ENCODE results near the gene APELA. TPM values are rescaled to one million over a fixed set of nuclear protein-coding genes. Genes with fewer than 3 reads are reported as not detected.
"Not testable (repeated sequence)": the region's sequence is repeated elsewhere in the genome, so short reads cannot be mapped to it uniquely, and the experiment has no call there.

Gene APELA
- total and polyA plus RNA-seq, 12 donors: not detected

GRCh38 chr4:164904336-164904735, 27.4 kb downstream of the APELA start:
- DNase-seq: no peak
- Histone ChIP-seq H3K27me3 (no peaks in the 10 kb centered on the region), H3K27ac (no peak overlapping the region), H3K4me1 (no peaks in the 10 kb centered on the region), H3K9me3 (no peaks in the 10 kb centered on the region), H3K4me3 (no peak overlapping the region), H3K36me3 (no peaks in the 10 kb centered on the region)
- TF ChIP-seq CTCF (IDR thresholded peaks at IDR 0.05): no peak
- ATAC-seq: no peak
- 73 to 77% methylated on average over 5 of the region's 5 CpGs for WGBS, 2 donors
- intact Hi-C loops (cut with DNase I): no loop called here

- intact Hi-C loops (cut with DNase I): no loop called here
- TF ChIP-seq CTCF (IDR thresholded peaks at IDR 0.05): no peak
- WGBS, 2 donors: 72 to 80% methylated on average over 2 of the region's 2 CpGs
Measured at GRCh38 chr4:164904941-164905340, 28.0 kb downstream of the APELA start.

GRCh38 chr4:164906368-164906767, 29.4 kb downstream of the APELA start:
- no peaks in the 10 kb centered on the region for H3K36me3 ChIP-seq
- WGBS, 2 donors: 41 to 42% methylated on average over 3 of the region's 3 CpGs
- intact Hi-C loops (cut with DNase I): no loop called here

More at GRCh38 chr4:164904941-164905340, 28.0 kb downstream of the APELA start:
- no peaks in the 10 kb centered on the region for H3K27me3 ChIP-seq
- no peak overlapping the region for H3K27ac ChIP-seq
- ATAC-seq: no peak
- H3K4me1 ChIP-seq: no peaks in the 10 kb centered on the region
- H3K9me3 ChIP-seq: peaks cover 0 to 5% (median 0%) of the 10 kb centered on the region in 11 donors
- no peaks in the 10 kb centered on the region for H3K36me3 ChIP-seq
- no peak for DNase-seq
- no peak overlapping the region for H3K4me3 ChIP-seq

GRCh38 chr4:164913506-164913905, 36.5 kb downstream of the APELA start:
- WGBS, 2 donors: 80% methylated on average over 2 of the region's 2 CpGs
- H3K4me3 ChIP-seq; H3K4me1 ChIP-seq; H3K27me3 ChIP-seq; ATAC-seq; H3K9me3 ChIP-seq; DNase-seq; H3K27ac ChIP-seq; H3K36me3 ChIP-seq; intact Hi-C loops (cut with DNase I): not testable (repeated sequence)

More at GRCh38 chr4:164906368-164906767, 29.4 kb downstream of the APELA start:
- Histone ChIP-seq H3K4me1 (no peaks in the 10 kb centered on the region), H3K27ac (no peak overlapping the region), H3K27me3 (no peaks in the 10 kb centered on the region), H3K4me3 (no peak overlapping the region), H3K9me3 (peaks cover 0 to 5% (median 0%) of the 10 kb centered on the region in 11 donors)
- ATAC-seq: no peak
- DNase-seq: no peak
- no peak for TF ChIP-seq CTCF (IDR thresholded peaks at IDR 0.05)

GRCh38 chr4:164918956-164919355, 42.0 kb downstream of the APELA start:
- Histone ChIP-seq H3K9me3 (no peaks in the 10 kb centered on the region), H3K4me3 (no peak overlapping the region), H3K27me3 (no peaks in the 10 kb centered on the region), H3K4me1 (no peaks in the 10 kb centered on the region), H3K27ac (no peak overlapping the region), H3K36me3 (no peaks in the 10 kb centered on the region)
- TF ChIP-seq CTCF (IDR thresholded peaks at IDR 0.05): no peak
- 74 to 88% methylated on average over 3 of the region's 3 CpGs for WGBS, 2 donors
- intact Hi-C loops (cut with DNase I): no loop called here
- ATAC-seq: no peak
- DNase-seq: no peak
